Measurements from ENCODE around the gene NKD1.

- no peak for TF ChIP-seq CTCF (IDR thresholded peaks at IDR 0.05; ENCODE audit: low read length)
- no peak for TF ChIP-seq EZH2phosphoT487 (IDR thresholded peaks at IDR 0.05; ENCODE audit: low read length)
- TF ChIP-seq EZH2 (optimal IDR thresholded peaks at IDR 0.05; ENCODE audit: low read depth, low read length), result no peak
Observed at GRCh38 chr16:50558913-50559312, 10.7 kb downstream of the NKD1 start.

Data from MM.1S (cell line).